Neural progenitor cell (in vitro differentiated cells): Measurements from ENCODE around the gene UNC93B1.

Experiments used
- CTCF ChIP-seq: fragments of 200-600 bp; sonication (generic); IDR thresholded peaks from 2 replicates; pipeline ENCODE4 v1.5.1; 2017; ENCODE audit warnings: antibody characterized with exemption, mild to moderate bottlenecking
- EZH2 ChIP-seq: fragments of 200-600 bp; sonication (generic); IDR thresholded peaks from 2 replicates; pipeline ENCODE4 v1.6.1; 2017; ENCODE audit warnings: antibody characterized with exemption, mild to moderate bottlenecking, moderate library complexity
- EZH2phosphoT487 ChIP-seq: fragments of 200-600 bp; sonication (generic); IDR thresholded peaks from 2 replicates; pipeline ENCODE4 v1.6.1; 2017; ENCODE audit warnings: antibody characterized with exemption

- no peak for TF ChIP-seq CTCF
- TF ChIP-seq EZH2phosphoT487, result no peak
- no peak for TF ChIP-seq EZH2
Observed at GRCh38 chr11:68027667-68028066, 23.8 kb upstream of the UNC93B1 start.
